PC-3 (cell line): ENCODE results near the gene ENOSF1. TPM values are rescaled to one million over a fixed set of nuclear protein-coding genes. Genes with fewer than 3 reads are reported as not detected.

Source experiments
- ATAC-seq: fragments of 200-7000 bp; cut with Tn5 transposase; 2 replicates; pipeline ENCODE4 v1.9.1; 2020; ENCODE audit warnings: mild to moderate bottlenecking, moderate library complexity
- BruUV-seq: library from RNA; stranded (reverse); fragments of 400-500 nt; replicated peaks from 2 replicates; lab custom pipeline; 2021; lab: Mats Ljungman, UMichigan
- CTCF ChIA-PET: fragments of 300-600 bp; sonication (Branson Sonifier 250); formaldehyde crosslinking; loops from one replicate; lab custom pipeline; 2022; ENCODE audit warnings: antibody characterized with exemption; lab: Charles Lee
- POLR2A ChIA-PET: fragments of 300-600 bp; sonication (Branson Sonifier 250); formaldehyde crosslinking; loops from one replicate; lab custom pipeline; 2022; ENCODE audit warnings: antibody characterized with exemption; ENCODE audit not compliant: unreplicated experiment; lab: Charles Lee
- DNase-seq: peaks from one replicate; pipeline ENCODE4 v3.0.0-alpha.2; 2015
- H2AFZ ChIP-seq: fragments of 300-600 bp; sonication (generic); 2 replicates; pipeline ENCODE4 v1.6.0; 2016; ENCODE audit warnings: antibody characterized with exemption, low read length
- H3F3A ChIP-seq: fragments of 300-600 bp; sonication (generic); one replicate; pipeline ENCODE4 v1.6.0; 2017; ENCODE audit warnings: antibody characterized with exemption, low read length, control low read depth, mild to moderate bottlenecking; ENCODE audit not compliant: unreplicated experiment
- H3K27ac ChIP-seq: fragments of 300-600 bp; sonication (generic); 2 replicates; pipeline ENCODE4 v1.5.1; 2016; ENCODE audit warnings: mild to moderate bottlenecking, low read length
- H3K27me3 ChIP-seq: fragments of 300-600 bp; sonication (generic); 2 replicates; pipeline ENCODE4 v1.6.1; 2016; ENCODE audit warnings: low read length, mixed read lengths
- H3K36me3 ChIP-seq: fragments of 300-600 bp; sonication (generic); 2 replicates; pipeline ENCODE4 v1.6.1; 2016; ENCODE audit warnings: low read depth, mixed run types, low read length, mixed read lengths
- H3K4me1 ChIP-seq: fragments of 300-600 bp; sonication (generic); 2 replicates; pipeline ENCODE4 v1.5.1; 2016; ENCODE audit warnings: low read length; ENCODE audit not compliant: insufficient read depth
- H3K4me2 ChIP-seq: fragments of 300-600 bp; sonication (generic); 2 replicates; pipeline ENCODE4 v1.6.0; 2016; ENCODE audit warnings: low read length
- H3K4me3 ChIP-seq: fragments of 300-600 bp; sonication (generic); 2 replicates; pipeline ENCODE4 v1.5.1; 2016; ENCODE audit warnings: mild to moderate bottlenecking, low read length, mixed read lengths
- H3K79me2 ChIP-seq: fragments of 300-600 bp; sonication (generic); 2 replicates; pipeline ENCODE4 v1.6.1; 2017; ENCODE audit warnings: low read length, mixed read lengths
- H3K9ac ChIP-seq: fragments of 300-600 bp; sonication (generic); 2 replicates; pipeline ENCODE4 v1.6.0; 2016; ENCODE audit warnings: mild to moderate bottlenecking, low read length
- H3K9me2 ChIP-seq: fragments of 300-600 bp; sonication (generic); replicated peaks from 2 replicates; pipeline ENCODE4 v1.6.1; 2016; ENCODE audit warnings: mixed run types, low read length, mixed read lengths
- H3K9me3 ChIP-seq: fragments of 300-600 bp; sonication (generic); 2 replicates; pipeline ENCODE4 v1.6.1; 2016; ENCODE audit warnings: low read length, mixed read lengths
- H4K20me1 ChIP-seq: fragments of 300-600 bp; sonication (generic); 2 replicates; pipeline ENCODE4 v1.6.1; 2016; ENCODE audit warnings: low read length, mixed read lengths
- CTCF ChIP-seq: fragments of 300-600 bp; sonication (generic); conservative IDR thresholded peaks from 2 replicates; pipeline ENCODE4 v1.5.1; 2017; ENCODE audit warnings: antibody characterized with exemption, low read depth, mild to moderate bottlenecking, low read length
- EZH2 ChIP-seq: fragments of 300-600 bp; sonication (generic); IDR thresholded peaks from one replicate; pipeline ENCODE4 v1.6.1; 2017; ENCODE audit warnings: antibody characterized with exemption, mild to moderate bottlenecking, low read length; ENCODE audit not compliant: unreplicated experiment
- EZH2phosphoT487 ChIP-seq: fragments of 300-600 bp; sonication (generic); IDR thresholded peaks from 2 replicates; pipeline ENCODE4 v1.6.1; 2018; ENCODE audit warnings: mild to moderate bottlenecking, antibody characterized with exemption, low read length, borderline replicate concordance
- intact Hi-C: fragments of 100-400 bp; cut with micrococcal nuclease; formaldehyde crosslinking; loops from 2 replicates; pipeline ENCODE4 v1.9.0; 2023
- total RNA-seq: library from RNA; depleted of rRNA; stranded (reverse); fragments of >200 nt; gene quantifications from 2 replicates; pipeline ENCODE4 v1.2.3, GENCODE V29; 2014

ENOSF1 gene
- total RNA-seq, 1 experiment from 2014 or later = 44.2 TPM

- H3K9me3 ChIP-seq = no peaks in the 10 kb centered on the region
- POLR2A ChIA-PET = no interaction called here
- H3K79me2 ChIP-seq = peaks cover 18% of the 10 kb centered on the region
- DNase-seq = no peak
- intact Hi-C loops = no loop called here
- H2AFZ ChIP-seq = no peak overlapping the region
- no peak overlapping the region for H3K4me3 ChIP-seq
- 0 out of 2 replicates have a peak, but pooled peaks cover 25% of the 10 kb centered on the region for H4K20me1 ChIP-seq
- peaks cover 12% of the 10 kb centered on the region for H3F3A ChIP-seq
- no peak for TF ChIP-seq CTCF
- no peak for TF ChIP-seq EZH2
- TF ChIP-seq EZH2phosphoT487 = no peak
- CTCF ChIA-PET = no interaction called here
- H3K9me2 ChIP-seq = no peaks in the 10 kb centered on the region
- peaks cover 77% of the 10 kb centered on the region for H3K36me3 ChIP-seq
- H3K27ac ChIP-seq = no peak overlapping the region
- no peaks in the 10 kb centered on the region for H3K27me3 ChIP-seq
- no TSS peak for BruUV-seq
- no peaks in the 10 kb centered on the region for H3K4me1 ChIP-seq
- H3K4me2 ChIP-seq = no peak overlapping the region
- no peak for ATAC-seq
- H3K9ac ChIP-seq = no peak overlapping the region
Observed at GRCh38 chr18:670522-670921, 41.9 kb downstream of the ENOSF1 start.

- no TSS peak for BruUV-seq
- ChIA-PET CTCF (no interaction called here), POLR2A (no interaction called here)
- no peak for TF ChIP-seq EZH2phosphoT487
- no peak for TF ChIP-seq EZH2
- no peak for TF ChIP-seq CTCF
- H3K27me3 ChIP-seq = no peaks in the 10 kb centered on the region
- no peaks in the 10 kb centered on the region for H3K9me3 ChIP-seq
- H3K79me2 ChIP-seq = peaks cover 18% of the 10 kb centered on the region
- no peak for DNase-seq
- no peak overlapping the region for H3K4me3 ChIP-seq
- H3K4me1 ChIP-seq = no peaks in the 10 kb centered on the region
- H3F3A ChIP-seq = peaks cover 10% of the 10 kb centered on the region
- H4K20me1 ChIP-seq = 0 out of 2 replicates have a peak, but pooled peaks cover 25% of the 10 kb centered on the region
- no peak overlapping the region for H3K4me2 ChIP-seq
- intact Hi-C loops = no loop called here
- H3K9me2 ChIP-seq = no peaks in the 10 kb centered on the region
- ATAC-seq = no peak
- peaks cover 66% of the 10 kb centered on the region for H3K36me3 ChIP-seq
- no peak overlapping the region for H3K9ac ChIP-seq
- no peak overlapping the region for H2AFZ ChIP-seq
- H3K27ac ChIP-seq = no peak overlapping the region
Observed at GRCh38 chr18:669077-669476, 43.4 kb downstream of the ENOSF1 start.

DNA sequence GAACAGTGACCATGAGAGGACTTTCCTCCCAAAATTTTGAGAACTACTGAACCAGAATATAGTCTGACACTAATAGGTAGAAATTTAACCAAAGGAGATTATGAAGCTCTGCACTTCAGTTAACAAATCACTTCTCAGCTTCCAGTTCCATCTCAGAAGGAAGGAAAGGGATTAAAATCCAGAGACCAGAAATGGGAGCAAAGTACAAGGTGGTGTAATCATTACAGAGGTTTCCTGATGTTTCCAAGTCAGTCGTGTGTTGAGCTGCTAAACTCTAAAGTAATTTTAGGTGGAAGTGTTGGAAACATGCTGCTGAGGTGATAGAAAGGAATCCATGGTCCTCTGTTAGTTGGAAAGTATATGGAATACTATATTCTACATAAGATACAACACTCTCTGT is 44.2 kb downstream of the ENOSF1 start:
- Histone ChIP-seq H3K4me2 (no peak overlapping the region), H2AFZ (no peak overlapping the region), H3K4me1 (no peaks in the 10 kb centered on the region), H3K36me3 (peaks cover 59% of the 10 kb centered on the region), H3K4me3 (no peak overlapping the region), H3K27ac (no peak overlapping the region), H3K79me2 (peaks cover 18% of the 10 kb centered on the region), H3K9ac (no peak overlapping the region), H3K9me3 (no peaks in the 10 kb centered on the region), H3K9me2 (no peaks in the 10 kb centered on the region), H4K20me1 (0 out of 2 replicates have a peak, but pooled peaks cover 25% of the 10 kb centered on the region), H3F3A (peaks cover 5% of the 10 kb centered on the region), H3K27me3 (no peaks in the 10 kb centered on the region)
- CTCF ChIA-PET = no interaction called here
- TF ChIP-seq CTCF (no peak), EZH2 (no peak)
- POLR2A ChIA-PET = no interaction called here
- intact Hi-C loops = no loop called here
- DNase-seq = no peak
- no TSS peak for BruUV-seq
- ATAC-seq = no peak
